K562 (cell line): ENCODE data around the gene PYGB. TPM values are rescaled to one million over a fixed set of nuclear protein-coding genes. Genes with fewer than 3 reads are reported as not detected.

Experiments used
- AFF4 ChIP-seq: sonication (generic); formaldehyde crosslinking; IDR thresholded peaks from 2 replicates; pipeline ENCODE4 v1.8.0; 2023; ENCODE audit warnings: mild to moderate bottlenecking, missing genetic modification reagents
- ATF2 ChIP-seq: sonication (generic); formaldehyde crosslinking; IDR thresholded peaks from 2 replicates; pipeline ENCODE4 v1.8.1; 2022; ENCODE audit warnings: missing genetic modification reagents
- HINFP ChIP-seq: fragments of 450-650 bp; conservative IDR thresholded peaks from 2 replicates; pipeline ENCODE4 v1.6.1; 2016; ENCODE audit warnings: missing genetic modification characterization, low read depth, mild to moderate bottlenecking, control low read depth, missing compliant biosample characterization
- HNRNPUL1 ChIP-seq: fragments of 200-400 bp; formaldehyde crosslinking; IDR thresholded peaks from 2 replicates; pipeline ENCODE4 v1.6.1; 2017; ENCODE audit warnings: low read length
- IRF9 ChIP-seq: fragments of 450-650 bp; IDR thresholded peaks from 2 replicates; pipeline ENCODE4 v1.6.1; 2016; ENCODE audit warnings: missing biosample characterization, missing genetic modification characterization
- KAT8 ChIP-seq: fragments of 450-650 bp; IDR thresholded peaks from 2 replicates; pipeline ENCODE4 v1.6.1; 2016; ENCODE audit warnings: low read depth, mild to moderate bottlenecking
- NCOA4 ChIP-seq: fragments of 450-650 bp; IDR thresholded peaks from 2 replicates; pipeline ENCODE4 v1.6.1; 2018; ENCODE audit warnings: mild to moderate bottlenecking; ENCODE audit not compliant: partially characterized antibody
- NFRKB ChIP-seq: fragments of 450-650 bp; IDR thresholded peaks from 2 replicates; pipeline ENCODE4 v1.6.1; 2016; ENCODE audit warnings: low read depth
- NFXL1 ChIP-seq: fragments of 450-650 bp; formaldehyde crosslinking; IDR thresholded peaks from 2 replicates; pipeline ENCODE4 v1.4.0; 2021; ENCODE audit warnings: mild to moderate bottlenecking
- POU5F1 ChIP-seq: fragments of 150-350 bp; IDR thresholded peaks from 2 replicates; pipeline ENCODE4 v1.6.1; 2014; ENCODE audit warnings: borderline replicate concordance, low read length, low read depth, mild to moderate bottlenecking; ENCODE audit not compliant: partially characterized antibody
- PPARD ChIP-seq: fragments of 250-450 bp; sonication (Bioruptor Pico); IDR thresholded peaks from 2 replicates; pipeline ENCODE4 v1.8.0; 2022; ENCODE audit warnings: inconsistent platforms, mild to moderate bottlenecking, moderate library complexity
- SMAD1 ChIP-seq: fragments of 150-350 bp; IDR thresholded peaks from 2 replicates; pipeline ENCODE4 v1.6.1; 2014; ENCODE audit warnings: low read length, low read depth; ENCODE audit not compliant: partially characterized antibody
- SMARCB1 ChIP-seq: IDR thresholded peaks from 2 replicates; pipeline ENCODE4 v1.6.1; 2011; ENCODE audit warnings: improper control_type of control experiment, low read depth; ENCODE audit not compliant: insufficient read length
- SRSF1 ChIP-seq: fragments of 200-400 bp; formaldehyde crosslinking; IDR thresholded peaks from 2 replicates; pipeline ENCODE4 v1.6.1; 2017; ENCODE audit warnings: mild to moderate bottlenecking, low read depth, low read length, moderate library complexity
- TCF7L2 ChIP-seq: fragments of 150-350 bp; IDR thresholded peaks from 2 replicates; pipeline ENCODE4 v1.6.1; 2016; ENCODE audit warnings: low read depth, mild to moderate bottlenecking, low read length, moderate library complexity
- XRCC4 ChIP-seq: IDR thresholded peaks from one replicate; pipeline ENCODE4 v1.6.1; 2011; ENCODE audit not compliant: insufficient read depth, insufficient read length; ENCODE audit errors: extremely low read depth
- ZBTB43 ChIP-seq: sonication (generic); formaldehyde crosslinking; IDR thresholded peaks from 2 replicates; pipeline ENCODE4 v1.8.0; 2023; ENCODE audit warnings: mild to moderate bottlenecking, missing genetic modification reagents
- ZKSCAN3 ChIP-seq: fragments of 250-450 bp; sonication (Bioruptor Pico); IDR thresholded peaks from 2 replicates; pipeline ENCODE4 v1.4.0; 2020
- ZNF133 ChIP-seq: fragments of 250-450 bp; sonication (Bioruptor Pico); IDR thresholded peaks from 2 replicates; pipeline ENCODE4 v1.4.0; 2020; ENCODE audit warnings: mild to moderate bottlenecking
- ZNF232 ChIP-seq: sonication (generic); formaldehyde crosslinking; IDR thresholded peaks from 2 replicates; pipeline ENCODE4 v1.8.0; 2022; ENCODE audit warnings: mild to moderate bottlenecking, missing genetic modification reagents
- ZNF766 ChIP-seq: fragments of 200-800 bp; sonication (Bioruptor generic); conservative IDR thresholded peaks from 2 replicates; pipeline ENCODE4 v1.6.1; 2016; ENCODE audit warnings: missing genetic modification characterization, missing compliant biosample characterization
- polyA plus RNA-seq, 8 experiments: library from polyadenylated mRNA; depleted of rRNA in 4 of 8; stranded (reverse) in 5 of 8; unstranded in 3 of 8; fragments of >200 nt; fragmentation: Nextera tagmentation in 2 of 8; fragmentation: Illumina TruSeq in 1 of 8; extraction: Ambion mirVana in 2 of 8; extraction: Trizol in 1 of 8; gene quantifications; 2 replicates each; pipeline versions ENCODE4 v1.2.1 to v1.2.3, GENCODE V29; 2011 to 2014; ENCODE audit warnings: inconsistent platforms in 1 of 8, missing spikeins in 1 of 8
- total RNA-seq, 7 experiments: library from RNA; depleted of rRNA in 6 of 7; stranded (reverse); fragments of >200 nt in 6 of 7; fragmentation: Illumina TruSeq in 2 of 7; extraction: Trizol in 2 of 7; gene quantifications; 2 replicates each; pipeline versions ENCODE4 v1.2.1 to v1.2.3, GENCODE V29; 2011 to 2021; ENCODE audit warnings: low replicate concordance in 1 of 7

PYGB gene
- total and polyA plus RNA-seq, 9 of the 15 experiments (the other 6 are each of a cell fraction or from before 2014, with no cell fraction given): 0.34 to 18.0 (median 9.8) TPM

- TF ChIP-seq HINFP (tag) (no peak), ZNF133 (CRISPR knock-in tag) (no peak), HNRNPUL1 (no peak), KAT8 (no peak), SRSF1 (no peak), ZKSCAN3 (CRISPR knock-in tag) (no peak), SMARCB1 (no peak), TCF7L2 (no peak), POU5F1 (no peak), SMAD1 (no peak), ZBTB43 (no peak), NFXL1 (CRISPR knock-in tag) (no peak), AFF4 (CRISPR knock-in tag) (no peak), ATF2 (CRISPR knock-in tag) (no peak), NCOA4 (no peak), ZNF766 (CRISPR knock-in tag) (no peak), IRF9 (no peak), ZNF232 (CRISPR knock-in tag) (no peak), PPARD (CRISPR knock-in tag) (no peak), XRCC4 (no peak), NFRKB (no peak)
These were observed 24.7 kb upstream of the PYGB start (continued) for GRCh38 chr20:25223179-25223661.
